ENCODE results near the gene ATP6V0E2.

Gene ATP6V0E2

DNA sequence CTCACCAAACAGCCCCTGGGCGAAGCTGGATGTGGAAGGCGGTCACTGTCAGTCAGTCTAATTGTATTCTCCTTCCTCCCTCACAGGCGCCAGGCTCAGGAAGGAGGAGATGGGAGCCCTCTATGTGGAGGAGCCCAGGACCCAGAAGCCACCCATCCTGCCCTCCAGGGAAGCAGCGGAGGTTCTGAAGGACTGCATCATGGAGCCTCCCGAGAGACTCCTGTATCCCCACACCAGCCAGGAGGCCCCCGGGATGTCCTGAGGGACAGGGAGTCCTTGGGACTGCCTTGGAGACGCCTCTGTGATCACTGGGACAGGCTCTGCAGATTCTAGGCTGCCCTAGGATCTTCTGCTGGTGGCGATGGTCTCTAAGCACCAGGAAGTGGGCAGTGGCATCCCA is 9.7 kb upstream of the ATP6V0E2 start:
- no peak for DNase-seq

GRCh38 chr7:149864751-149865150 is 9.0 kb upstream of the ATP6V0E2 start:
- no peak for DNase-seq

DNA sequence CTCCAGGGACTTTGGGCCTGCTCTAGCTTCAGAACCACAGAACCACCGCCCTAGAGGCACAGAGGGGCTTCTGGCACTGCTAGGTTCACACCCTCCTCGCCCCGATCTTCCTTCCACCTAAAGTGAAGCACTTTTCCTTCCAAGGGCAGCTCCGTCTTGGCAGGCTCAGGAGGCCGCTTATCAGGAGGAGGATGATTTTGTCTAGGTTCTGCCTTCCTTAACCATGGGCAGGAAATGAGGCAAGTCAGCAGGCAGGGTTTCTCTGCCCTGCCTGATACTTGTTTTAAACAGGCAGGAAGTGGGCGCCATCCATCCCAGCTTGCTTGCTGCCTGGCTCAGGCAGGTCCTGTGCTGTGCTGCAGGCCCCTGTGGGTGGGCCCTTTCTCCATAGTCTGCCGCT is 8.3 kb upstream of the ATP6V0E2 start:
- DNase-seq, result no peak

DNA sequence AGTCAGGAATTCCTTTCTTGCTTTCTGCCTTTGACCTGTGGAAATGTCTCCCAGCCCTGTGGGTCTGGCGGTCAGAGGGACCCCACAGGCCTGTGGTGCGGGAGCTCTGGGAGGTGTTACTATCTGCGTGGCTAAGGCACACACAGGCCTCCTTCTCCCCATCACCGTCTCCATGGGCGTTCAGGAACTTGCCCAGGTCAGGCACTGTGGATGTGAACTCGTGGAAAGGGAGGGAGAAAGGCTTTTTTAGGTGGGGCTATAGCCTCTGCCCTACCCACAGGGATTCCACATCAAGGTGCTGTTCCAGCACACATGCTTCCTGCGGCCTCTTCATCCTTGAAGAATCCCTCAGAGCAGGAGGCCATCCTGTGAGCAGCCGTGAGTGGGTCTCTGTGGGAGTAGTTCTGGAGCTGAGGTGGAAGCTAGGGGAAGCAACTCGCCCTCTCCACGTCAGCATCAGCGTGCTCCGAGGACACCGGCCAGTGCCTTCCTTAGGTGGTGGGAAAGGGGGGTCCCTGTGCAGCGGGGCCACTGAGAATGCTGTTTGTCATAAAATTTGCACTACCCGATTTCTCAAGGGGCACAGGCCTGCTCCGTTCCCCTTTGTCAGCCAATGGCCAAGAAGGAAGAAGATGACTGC is 7.5 kb upstream of the ATP6V0E2 start:
- DNase-seq, result no peak

- no peak for DNase-seq
Measured at GRCh38 chr7:149866779-149867447, 6.9 kb upstream of the ATP6V0E2 start.

DNA sequence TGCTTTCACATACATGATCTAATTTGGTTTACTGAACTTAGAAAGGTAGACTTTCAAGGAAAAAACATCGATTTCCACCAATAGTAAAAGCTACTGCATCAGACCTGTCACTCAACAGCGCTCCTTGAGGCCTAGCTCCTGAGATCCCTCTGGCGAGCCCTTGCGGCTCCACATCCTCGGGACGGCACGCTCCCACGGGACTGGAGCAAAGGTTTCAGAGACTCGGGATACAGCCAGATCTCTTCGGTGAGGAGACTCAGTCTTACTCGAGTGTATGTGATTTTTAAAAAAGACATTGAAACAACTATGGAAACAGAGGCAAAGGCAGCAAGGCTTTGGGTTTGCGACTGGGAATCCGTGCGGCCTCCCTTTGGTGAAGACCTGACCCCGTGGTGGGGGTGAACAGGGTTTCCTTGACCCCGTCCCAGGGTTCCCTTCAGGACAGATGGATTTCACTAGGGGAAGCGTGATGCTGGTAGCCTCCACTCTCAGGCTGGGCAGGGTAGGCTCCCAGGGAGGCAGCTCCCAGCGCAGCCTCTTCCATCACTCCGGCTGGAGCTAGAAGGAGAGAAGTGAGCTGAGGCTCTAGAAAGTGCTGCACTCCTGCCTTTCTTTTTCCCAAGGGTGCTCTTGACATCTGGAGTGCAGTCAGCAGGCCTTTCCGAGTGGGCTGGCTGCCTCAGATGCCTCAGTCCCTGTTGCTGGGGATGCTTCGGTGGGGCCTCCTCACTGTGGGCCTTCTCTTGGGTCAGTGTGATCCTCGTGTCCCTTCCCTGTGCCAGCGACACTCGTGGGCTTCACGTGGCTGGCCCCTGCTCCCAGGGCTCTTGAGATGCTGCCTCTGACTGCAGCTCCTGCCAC is 5.8 kb upstream of the ATP6V0E2 start:
- no peak for DNase-seq

- DNase-seq, result no peak
Measured at GRCh38 chr7:149868623-149869290, 5.0 kb upstream of the ATP6V0E2 start.

DNA sequence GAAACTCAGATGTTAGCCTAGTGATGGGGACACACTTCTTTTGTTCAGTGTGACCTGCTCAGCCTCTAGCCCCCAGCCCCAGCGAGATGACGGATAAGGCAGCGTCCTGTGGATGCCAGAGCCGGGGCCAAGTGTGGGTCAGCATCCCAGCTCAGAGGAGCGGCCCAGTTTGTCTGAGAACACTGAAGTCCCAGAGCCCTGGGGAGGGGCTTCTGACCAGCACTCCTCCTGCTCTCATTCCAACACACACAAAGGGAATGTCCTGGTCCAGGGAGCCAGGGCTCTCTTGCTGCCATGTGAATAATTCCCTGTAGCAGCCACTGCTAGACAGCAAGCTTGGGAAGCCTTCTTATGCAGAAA is 4.5 kb upstream of the ATP6V0E2 start:
- no peak for DNase-seq

DNA sequence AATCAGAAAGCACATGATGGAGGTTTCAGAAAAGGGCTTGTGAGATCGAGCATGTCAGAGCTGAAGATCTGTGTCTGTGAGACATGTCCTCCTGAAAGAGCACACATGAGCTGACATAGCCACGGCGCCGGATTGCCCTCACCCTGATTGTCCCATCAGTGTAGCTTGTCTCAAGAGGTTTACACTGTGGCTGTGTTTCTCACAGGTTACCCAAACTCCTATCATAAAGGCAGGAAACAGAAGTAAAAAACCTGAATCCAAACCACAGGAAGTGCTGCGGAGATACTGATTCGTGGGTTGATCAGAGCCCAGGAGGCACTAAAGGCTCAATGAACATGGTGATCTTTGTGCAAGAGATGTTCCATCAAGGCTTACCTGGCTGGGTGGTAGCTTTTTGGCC is 3.9 kb upstream of the ATP6V0E2 start:
- no peak for DNase-seq

DNA sequence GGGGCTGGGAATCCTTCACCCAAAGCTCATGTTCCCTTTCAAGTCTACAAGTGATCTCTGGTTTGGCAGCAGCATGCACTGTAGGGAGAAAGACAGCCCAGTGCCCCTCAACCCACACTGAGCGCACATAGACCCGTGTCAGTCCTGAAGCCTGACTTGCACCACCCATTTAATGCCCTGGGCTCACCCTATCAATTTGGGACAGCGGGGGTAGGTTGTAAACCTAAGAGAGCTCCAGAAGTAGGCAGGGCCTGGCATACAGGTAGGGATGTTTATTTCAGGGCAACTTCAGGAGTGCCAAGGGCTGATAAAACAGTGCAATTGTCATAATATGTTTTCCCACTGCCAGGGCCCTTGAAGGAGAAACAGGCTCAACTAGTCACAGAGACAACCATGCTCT is 3.5 kb upstream of the ATP6V0E2 start:
- no peak for DNase-seq

GRCh38 chr7:149870701-149871483 is 2.9 kb upstream of the ATP6V0E2 start:
- DNase-seq, result no peak

- DNase-seq, result no peak
Measured at GRCh38 chr7:149871576-149871975, 2.2 kb upstream of the ATP6V0E2 start.

- no peak for DNase-seq
Measured at GRCh38 chr7:149872419-149873073, 1.2 kb upstream of the ATP6V0E2 start.

- DNase-seq, result no peak
Measured at GRCh38 chr7:149873970-149874643, 338 bp downstream of the ATP6V0E2 start.

GRCh38 chr7:149874644-149875028 is 867 bp downstream of the ATP6V0E2 start:
- no peak for DNase-seq

GRCh38 chr7:149875396-149875795 is 1.6 kb downstream of the ATP6V0E2 start:
- no peak for DNase-seq

DNA sequence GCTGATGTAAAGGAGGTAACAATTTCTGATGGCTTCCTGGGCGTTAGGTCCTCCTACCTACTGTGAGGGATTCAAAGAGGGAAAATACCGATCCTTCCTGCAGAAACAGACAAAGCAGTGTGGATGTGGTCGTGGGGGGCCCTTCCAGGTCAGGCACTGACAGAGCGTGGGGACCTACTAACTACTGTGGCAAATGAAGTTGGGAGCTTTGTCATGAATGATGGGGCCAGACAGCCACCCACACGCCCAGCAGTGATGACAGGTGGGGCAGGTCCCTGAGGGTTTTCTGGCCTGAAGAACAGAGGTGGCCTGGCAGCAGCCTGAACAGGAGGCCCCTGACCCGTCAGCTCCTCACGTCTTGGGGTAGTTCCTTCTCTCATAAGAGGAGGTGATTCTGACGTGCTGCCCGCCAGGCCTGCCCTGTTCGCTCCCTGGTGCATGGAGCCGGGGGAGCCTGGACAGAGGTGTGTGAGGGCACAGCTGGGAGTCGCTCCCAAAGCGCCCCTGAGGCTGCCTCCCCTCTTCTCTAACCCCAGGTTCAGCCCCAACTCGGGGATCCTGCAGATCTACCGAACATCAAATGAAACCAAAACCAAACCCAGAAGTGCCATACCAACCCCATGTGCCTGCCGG is 4.2 kb downstream of the ATP6V0E2 start:
- no peak for DNase-seq

- DNase-seq, result no peak
Measured at GRCh38 chr7:149878523-149878921, 4.8 kb downstream of the ATP6V0E2 start.

- DNase-seq, result no peak
Measured at GRCh38 chr7:149879271-149879743, 5.5 kb downstream of the ATP6V0E2 start.

- DNase-seq, result no peak
Measured at GRCh38 chr7:149879766-149880637, 6.2 kb downstream of the ATP6V0E2 start.
